ENCODE results near the gene MOG.

The MOG gene

GRCh38 chr6:29676981-29677601 is 20.2 kb downstream of the MOG start:
- DNase-seq = peak; percentile 93

DNA sequence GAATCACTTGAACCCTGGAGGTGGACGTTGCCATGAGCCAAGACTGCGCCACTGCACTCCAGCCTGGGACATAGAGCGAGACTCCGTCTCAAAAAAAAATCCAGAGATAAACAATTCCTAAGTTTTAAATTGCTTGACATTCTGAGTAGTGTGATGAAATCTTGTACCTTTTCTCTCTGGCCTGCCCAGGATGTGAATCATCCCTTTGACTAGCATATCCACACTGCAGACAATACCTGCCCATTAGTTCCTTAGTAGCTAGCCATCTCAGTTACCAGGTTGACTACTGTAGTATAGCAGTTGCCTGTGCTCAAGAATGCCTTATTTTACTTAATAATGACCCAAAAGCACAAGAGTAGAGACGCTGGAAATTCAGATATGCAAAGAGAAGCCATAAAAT is 21.2 kb downstream of the MOG start:
- DNase-seq = peak; percentile 71

- DNase-seq = peak; percentile 19
Observed at GRCh38 chr6:29679962-29680361, 23.1 kb downstream of the MOG start.

DNA sequence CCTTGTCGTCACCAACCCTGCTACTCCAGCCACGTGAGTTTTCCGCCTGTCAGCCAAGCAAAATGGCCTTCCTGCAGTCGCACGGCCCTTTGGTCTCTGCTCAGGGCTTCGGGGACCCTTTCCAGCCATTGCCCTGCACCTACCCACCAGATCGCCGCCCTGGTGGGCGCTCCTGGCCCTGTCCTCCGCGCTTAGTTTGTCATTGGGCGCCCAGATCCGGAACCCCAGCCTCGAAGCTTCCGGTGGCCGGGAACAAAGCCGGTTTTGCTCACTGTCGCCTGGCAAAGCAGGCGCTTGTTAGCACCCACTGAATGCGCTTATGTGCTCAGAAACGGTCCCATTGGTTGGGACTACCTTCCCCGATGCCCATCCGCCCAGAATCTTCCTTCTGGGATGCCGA is 23.5 kb downstream of the MOG start:
- DNase-seq = no peak

DNA sequence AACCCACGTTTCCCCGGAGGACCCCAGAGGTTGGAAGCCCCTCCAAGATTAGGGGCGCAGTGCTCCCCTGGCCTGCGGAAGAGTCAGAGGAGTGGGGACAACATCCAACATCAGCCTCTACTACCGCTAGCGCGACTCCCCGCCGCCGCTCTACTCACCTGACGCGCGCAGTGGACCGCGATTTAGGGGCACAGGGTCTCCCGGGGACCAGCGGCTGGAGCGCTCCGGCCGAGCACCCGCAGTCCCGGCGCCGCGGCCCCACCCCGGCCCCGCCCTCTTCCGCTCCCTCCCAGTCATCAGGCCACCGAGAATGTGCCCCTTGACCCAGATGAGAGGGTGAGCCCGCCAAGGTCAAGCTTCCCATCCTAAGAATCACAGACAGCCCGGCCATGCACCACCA is 24.0 kb downstream of the MOG start, which contains the start of gene ZFP57:
TSS of gene ZFP57 (minus strand) at position 249 of the 400 bp plus-strand sequence. CDS start 4,149 bp downstream, outside the sequence.
- no peak for DNase-seq

GRCh38 chr6:29681811-29682210 is 24.9 kb downstream of the MOG start:
- DNase-seq = no peak

DNA sequence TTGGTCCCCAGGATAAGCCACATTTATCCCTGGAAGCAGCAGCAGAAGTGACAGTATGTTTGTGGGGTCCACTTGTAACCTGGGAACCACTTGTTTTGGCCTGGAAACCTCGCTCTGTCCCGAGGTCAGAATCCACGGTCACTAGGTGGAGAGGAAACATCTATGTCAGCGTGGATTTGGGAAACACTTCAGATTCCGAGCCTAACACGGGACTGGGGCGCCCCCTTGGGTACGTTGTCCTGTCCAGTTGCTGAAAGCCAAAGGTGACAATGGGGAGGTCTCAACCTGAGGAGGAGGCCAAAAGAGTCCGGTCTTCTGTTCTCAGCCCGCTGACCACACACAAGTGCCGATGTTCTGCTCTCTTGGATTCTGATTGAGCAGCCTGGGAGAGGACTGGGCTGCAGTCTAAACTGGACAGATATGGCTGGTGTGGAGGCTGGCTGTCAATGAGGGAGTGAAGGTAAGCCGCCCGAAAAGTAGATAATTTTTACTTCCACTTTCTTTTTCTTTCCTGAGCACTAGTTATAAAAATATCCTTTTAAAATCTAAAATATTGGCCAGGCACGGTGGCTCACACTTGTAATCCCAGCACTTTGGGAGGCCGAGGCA is 28.9 kb downstream of the MOG start:
- DNase-seq = peak; percentile 50

DNA sequence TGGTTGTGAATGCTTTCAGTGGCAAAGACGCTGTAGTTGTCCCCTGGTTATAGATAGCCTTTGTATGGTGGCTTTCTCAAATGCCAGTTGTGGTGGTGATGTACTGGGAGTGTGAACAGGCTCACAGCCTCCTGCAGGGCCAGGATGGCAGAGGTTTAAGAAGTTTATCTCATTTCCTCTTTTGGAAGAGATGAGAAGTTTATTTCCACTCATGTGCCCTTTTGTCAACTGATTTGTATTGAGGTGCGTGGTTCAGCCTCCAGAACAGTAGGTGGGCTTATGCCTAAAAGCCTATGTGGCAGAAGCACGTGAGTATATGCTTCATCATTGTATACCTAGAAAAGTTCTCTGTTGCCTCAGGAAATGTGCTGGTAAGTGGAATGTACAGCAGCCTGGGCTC is 37.7 kb downstream of the MOG start:
- DNase-seq = no peak

GRCh38 chr6:29696147-29697125 is 39.5 kb downstream of the MOG start:
- DNase-seq = peak; percentile 74

DNA sequence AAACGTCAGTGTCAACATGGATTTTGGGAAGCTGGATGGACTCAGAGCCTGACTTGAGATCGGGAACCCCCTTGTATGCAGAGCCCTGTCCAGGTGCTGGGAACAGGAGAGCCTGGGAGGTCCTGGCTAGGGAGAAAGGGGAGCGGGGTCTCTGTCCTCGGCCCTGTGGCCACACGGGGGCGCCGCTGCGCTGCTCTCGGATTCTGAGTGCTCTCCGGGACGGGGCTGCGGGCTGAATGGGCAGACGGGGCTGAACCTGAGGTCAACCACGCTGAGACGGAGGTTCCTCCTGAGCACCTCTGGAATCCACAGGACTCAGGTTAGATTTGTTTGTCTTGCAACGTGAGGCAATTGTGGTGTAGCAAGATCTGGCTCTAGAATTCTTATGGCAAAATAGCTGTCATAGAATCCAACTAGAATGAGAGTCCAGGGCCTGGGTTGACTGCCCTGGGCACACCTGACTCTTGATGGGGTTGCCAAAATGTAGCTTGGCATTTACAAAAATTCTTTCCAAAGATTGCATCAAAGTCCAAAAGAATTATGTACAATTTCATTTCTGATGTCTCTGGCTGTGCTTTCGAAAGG is 45.7 kb downstream of the MOG start:
- peak; percentile 72 for DNase-seq

DNA sequence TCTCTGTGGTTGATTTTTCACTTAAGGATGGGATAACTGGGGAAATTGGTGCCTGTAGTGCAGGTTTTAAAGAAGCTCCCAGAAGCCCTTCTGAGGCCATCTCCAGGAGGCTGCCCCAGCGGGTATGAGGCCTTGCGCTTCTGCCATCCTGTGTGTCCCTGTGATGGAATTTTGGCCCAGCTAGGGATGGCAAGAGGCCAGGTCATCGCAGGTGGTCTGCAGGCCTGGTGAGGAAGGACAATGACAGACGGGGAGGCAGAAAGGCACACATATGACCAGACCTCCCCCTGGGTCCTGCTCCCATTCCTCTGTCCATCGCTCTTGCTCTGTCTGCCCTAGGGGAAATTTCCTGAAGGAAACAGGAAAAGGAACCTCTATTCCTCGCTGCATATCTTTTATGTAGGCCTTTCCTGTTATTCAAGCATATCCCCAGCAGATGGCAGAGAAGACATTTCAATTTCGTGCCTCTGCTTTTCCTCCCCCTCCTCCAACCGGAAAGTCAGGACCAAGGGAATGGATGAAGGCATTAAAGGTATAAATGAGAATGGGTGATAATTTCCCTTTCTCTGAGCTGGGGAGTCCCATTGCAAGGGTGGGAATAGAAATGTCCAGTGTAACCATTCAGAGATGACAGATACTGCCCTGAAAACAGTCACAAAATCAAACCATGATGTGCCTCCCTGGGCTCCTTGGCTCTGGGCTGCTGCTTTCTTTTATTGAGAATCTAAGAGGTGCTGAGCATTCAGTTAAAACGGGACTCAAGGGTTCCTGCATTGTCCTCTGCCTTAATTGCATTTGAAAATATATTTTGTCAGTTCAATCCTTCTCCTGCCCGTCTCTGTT is 48.7 kb downstream of the MOG start:
- peak; percentile 84 for DNase-seq

DNA sequence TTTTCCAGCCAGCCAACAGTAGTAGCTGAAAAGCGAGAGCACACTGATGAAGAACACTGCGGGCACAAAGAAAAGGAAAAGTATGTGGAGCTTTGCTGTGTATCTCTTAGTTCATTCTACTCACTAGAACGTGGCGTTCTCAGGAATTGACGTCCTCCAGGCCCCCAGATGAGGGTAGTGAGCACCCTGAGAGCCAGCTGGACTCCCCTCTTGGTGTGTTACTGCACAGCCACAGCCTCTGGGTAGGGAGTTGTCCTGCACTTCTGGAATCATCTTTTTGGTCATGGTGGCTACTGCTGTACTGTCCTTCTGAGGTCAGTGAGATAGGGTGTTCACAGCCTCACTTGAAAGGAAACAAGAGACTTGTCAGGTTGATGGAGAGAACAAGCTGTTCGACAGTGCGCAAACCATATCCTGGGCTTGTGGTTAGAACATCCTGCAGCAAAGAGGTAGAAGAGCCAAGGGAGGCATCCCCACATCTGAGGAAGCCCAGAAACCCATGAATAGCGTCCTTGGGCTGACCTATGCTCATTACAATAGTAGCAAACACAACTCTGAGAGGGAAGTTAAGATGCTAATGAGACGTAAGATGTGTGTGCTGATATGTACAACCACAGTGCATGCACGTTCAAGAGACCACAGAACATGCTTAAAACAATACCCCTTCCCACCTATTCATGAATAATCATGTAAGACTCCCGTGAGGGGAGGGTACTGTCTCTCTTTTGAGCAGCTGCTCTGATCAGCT is 51.7 kb downstream of the MOG start:
- no peak for DNase-seq

- DNase-seq = no peak
Observed at GRCh38 chr6:29709188-29709587, 52.3 kb downstream of the MOG start.

DNA sequence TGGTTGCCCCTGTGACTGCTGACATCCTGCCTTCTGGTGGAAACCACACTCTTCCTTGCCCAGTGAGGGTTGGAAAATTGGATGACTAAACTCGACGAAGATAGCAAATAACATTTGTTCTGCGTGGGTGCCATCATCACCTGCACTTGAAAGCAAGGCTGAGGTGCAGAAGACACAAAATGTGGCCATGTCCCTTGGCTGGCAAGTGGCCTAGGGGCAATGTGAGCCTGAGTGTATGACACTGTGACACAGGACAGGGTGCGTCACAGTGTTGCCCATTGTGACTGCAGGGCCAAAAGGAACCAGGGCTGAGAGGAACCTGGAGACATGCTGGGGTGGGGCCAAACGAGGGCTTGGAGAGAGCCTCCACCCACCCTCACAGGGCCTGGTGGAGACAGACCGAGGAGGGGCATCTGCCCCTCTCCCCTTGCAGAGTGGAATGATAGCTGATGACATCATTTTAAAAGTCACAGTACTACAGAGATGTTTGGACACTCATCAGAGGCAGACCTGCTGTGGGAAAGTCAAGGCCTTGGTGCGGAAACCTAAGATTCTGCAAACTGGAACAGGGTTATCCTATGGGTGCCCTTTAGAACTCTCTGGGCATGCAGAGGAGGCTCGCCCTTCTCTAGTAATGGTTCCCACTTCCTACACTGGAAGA is 53.5 kb downstream of the MOG start:
- DNase-seq = no peak

DNA sequence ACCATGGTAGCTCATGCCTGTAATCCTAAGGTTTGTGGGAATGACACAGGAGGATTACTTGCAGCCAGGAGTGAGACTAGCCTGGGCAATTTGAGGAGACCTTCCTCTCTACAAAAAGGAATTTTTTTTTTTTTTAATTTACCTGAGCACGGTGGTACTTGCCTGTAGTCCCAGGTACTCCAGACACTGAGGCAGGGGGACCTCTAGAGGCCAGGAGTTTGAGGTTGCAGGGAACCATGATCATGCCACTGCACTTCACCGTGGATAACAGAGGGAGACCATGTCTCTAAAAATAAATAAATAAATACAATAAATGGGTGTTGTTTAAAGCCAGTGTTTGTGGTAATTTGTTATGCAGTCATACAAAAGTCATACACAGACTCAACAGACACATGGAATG is 64.0 kb downstream of the MOG start:
- peak; percentile 52 for DNase-seq

All from DMS53 (cell line).